Anterior cingulate cortex (tissue), 58 donors: Measurements from ENCODE around the gene UBE2O.
A peak's percentile ranks its signal among the peaks of the same experiment; 100 is the strongest.
"Not testable (repeated sequence)": the region's sequence is repeated elsewhere in the genome, so short reads cannot be mapped to it uniquely, and the experiment has no call there.

Experiments
- DNase-seq, 58 donors: peaks; one replicate each; lab custom pipeline; 2025; lab: John Stamatoyannopoulos, UW

UBE2O gene

GRCh38 chr17:76357597-76358158 lies 95.3 kb downstream of the UBE2O start:
- DNase-seq = no peak

DNA sequence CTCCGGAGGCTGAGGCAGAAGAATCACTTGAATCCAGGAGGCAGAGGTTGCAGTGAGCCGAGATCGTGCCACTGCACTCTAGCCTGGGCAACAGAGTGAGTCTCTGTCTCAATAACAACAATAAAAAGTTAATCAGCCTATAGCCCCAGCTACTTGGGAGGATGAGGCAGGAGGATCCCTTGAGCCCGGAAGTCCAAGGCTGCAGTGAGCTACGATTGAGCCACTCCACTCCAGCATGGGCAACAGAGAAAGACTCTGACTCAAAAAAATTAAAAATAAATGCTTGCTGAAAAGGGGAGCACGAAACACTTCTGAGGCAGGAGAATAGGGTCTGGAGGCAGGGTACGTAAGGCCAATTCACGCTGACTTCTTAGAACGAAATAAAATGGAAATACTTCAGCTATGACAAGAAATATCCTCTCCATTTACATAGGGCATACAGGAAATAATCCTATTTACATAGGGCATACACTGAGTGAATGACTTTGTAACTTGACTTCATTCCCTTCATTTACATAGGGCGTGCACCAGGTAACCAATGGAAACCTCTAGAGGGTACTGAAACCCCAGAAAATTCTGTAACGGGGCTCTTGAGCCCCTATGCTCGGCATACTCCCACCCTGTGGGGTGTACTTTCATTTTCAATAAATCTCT lies 96.0 kb downstream of the UBE2O start:
- DNase-seq = no peak

GRCh38 chr17:76354747-76355310 lies 98.1 kb downstream of the UBE2O start:
- no peak for DNase-seq

DNA sequence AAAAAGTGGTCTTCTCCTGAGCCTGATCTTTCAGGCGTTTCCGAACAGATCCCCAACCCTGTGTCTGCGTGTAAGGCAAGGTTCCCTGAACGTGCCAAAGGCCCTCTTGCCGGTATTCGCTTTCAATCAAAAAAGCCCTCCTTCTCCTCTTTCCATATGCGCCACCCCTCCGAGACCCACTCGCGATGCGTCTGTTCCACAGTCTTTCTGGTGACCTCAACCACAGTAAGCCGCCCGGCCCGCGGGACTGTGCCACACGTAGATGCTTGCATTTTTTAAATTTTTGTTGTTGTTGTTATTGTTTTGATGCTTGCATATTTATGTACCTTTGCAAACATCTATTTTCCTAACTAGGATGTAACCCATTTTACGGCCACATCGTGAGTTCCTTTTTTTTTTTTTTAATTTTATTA lies 98.6 kb downstream of the UBE2O start:
- DNase-seq = peak in 6 of 58 donors; percentile 31 to 66 (median 58)

- DNase-seq = peak; percentile 20 to 97 (median 89)
These were observed 99.2 kb downstream of the UBE2O start, which contains the start of gene PRPSAP1 for GRCh38 chr17:76353599-76354316. PRPSAP1 (minus strand) TSS chr17:76353916; CDS start chr17:76353703, 213 bp downstream.

- DNase-seq = peak in 9 of 58 donors; percentile 8 to 60 (median 32)
These were observed 99.9 kb downstream of the UBE2O start for GRCh38 chr17:76353004-76353598.

- DNase-seq = no peak
These were observed 101.4 kb downstream of the UBE2O start for GRCh38 chr17:76351526-76352071.

DNA sequence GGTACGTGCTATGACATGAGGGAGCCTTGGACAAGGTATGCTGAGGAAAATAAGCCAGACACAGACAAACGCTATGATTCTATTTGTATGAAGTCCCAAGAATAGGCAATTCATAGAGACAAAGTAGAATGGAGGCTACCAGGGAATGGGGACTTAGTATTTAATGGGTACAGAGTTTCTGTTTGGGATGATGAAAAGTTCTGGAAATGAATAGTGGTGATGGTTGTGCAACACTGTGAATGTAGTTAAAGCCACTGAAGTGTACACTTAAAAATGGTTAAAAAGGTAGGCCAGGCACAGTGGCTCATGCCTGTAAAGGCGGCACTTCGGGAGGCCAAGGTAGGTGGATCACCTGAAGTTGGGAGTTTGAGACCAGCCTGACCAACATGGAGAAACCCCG lies 102.5 kb downstream of the UBE2O start:
- DNase-seq = no peak

- DNase-seq = not testable (repeated sequence)
These were observed 106.0 kb downstream of the UBE2O start for GRCh38 chr17:76346936-76347335.

- no peak for DNase-seq
These were observed 107.5 kb downstream of the UBE2O start for GRCh38 chr17:76345377-76345974.

GRCh38 chr17:76343106-76343505 lies 109.8 kb downstream of the UBE2O start:
- DNase-seq = no peak

GRCh38 chr17:76341301-76341700 lies 111.7 kb downstream of the UBE2O start:
- no peak for DNase-seq
